ENCODE data around the gene UNC93A.
"Not testable (repeated sequence)": the region's sequence is repeated elsewhere in the genome, so short reads cannot be mapped to it uniquely, and the experiment has no call there.

UNC93A gene

GRCh38 chr6:167341038-167341583 lies 50.0 kb downstream of the UNC93A start:
- no peak for DNase-seq (ENCODE audit: low read depth in 2 of 2)

- DNase-seq (ENCODE audit: low read depth in 2 of 2): no peak
These were observed 50.8 kb downstream of the UNC93A start for GRCh38 chr6:167341665-167342655.

- no peak for DNase-seq (ENCODE audit: low read depth in 2 of 2)
These were observed 51.9 kb downstream of the UNC93A start for GRCh38 chr6:167342879-167343610.

GRCh38 chr6:167345348-167345747 lies 54.2 kb downstream of the UNC93A start:
- DNase-seq (ENCODE audit: low read depth in 2 of 2): no peak

- no peak for DNase-seq (ENCODE audit: low read depth in 2 of 2)
These were observed 54.8 kb downstream of the UNC93A start for GRCh38 chr6:167345960-167346359.

- DNase-seq (ENCODE audit: low read depth in 2 of 2): no peak
These were observed 56.1 kb downstream of the UNC93A start for GRCh38 chr6:167347226-167347625.

- DNase-seq (ENCODE audit: low read depth in 2 of 2): no peak
These were observed 58.6 kb downstream of the UNC93A start for GRCh38 chr6:167349631-167350274.

- no peak for DNase-seq (ENCODE audit: low read depth in 2 of 2)
These were observed 59.2 kb downstream of the UNC93A start for GRCh38 chr6:167350275-167350696.

GRCh38 chr6:167350731-167351655 lies 59.9 kb downstream of the UNC93A start:
- DNase-seq (ENCODE audit: low read depth in 2 of 2): peak; percentile 39 to 60

- DNase-seq (ENCODE audit: low read depth in 2 of 2): no peak
These were observed 60.7 kb downstream of the UNC93A start for GRCh38 chr6:167351656-167352345.

- DNase-seq (ENCODE audit: low read depth in 2 of 2): no peak
These were observed 65.8 kb downstream of the UNC93A start for GRCh38 chr6:167356874-167357273.

GRCh38 chr6:167358394-167358793 lies 67.3 kb downstream of the UNC93A start:
- DNase-seq (ENCODE audit: low read depth in 2 of 2): not testable (repeated sequence)

- not testable (repeated sequence) for DNase-seq (ENCODE audit: low read depth in 2 of 2)
These were observed 70.1 kb downstream of the UNC93A start for GRCh38 chr6:167361170-167361569.

Measured in stimulated activated CD8-positive, alpha-beta memory T cell treated with anti-CD3 and anti-CD28 coated beads, Interleukin-7, amount 100 ng/mL, for 1 hour (primary cell).